ENCODE data around the gene OMP. TPM values are rescaled to one million over a fixed set of nuclear protein-coding genes. Genes with fewer than 3 reads are reported as not detected.

The OMP gene
- total RNA-seq, 1 donor from 2014 or later, result not detected

DNA sequence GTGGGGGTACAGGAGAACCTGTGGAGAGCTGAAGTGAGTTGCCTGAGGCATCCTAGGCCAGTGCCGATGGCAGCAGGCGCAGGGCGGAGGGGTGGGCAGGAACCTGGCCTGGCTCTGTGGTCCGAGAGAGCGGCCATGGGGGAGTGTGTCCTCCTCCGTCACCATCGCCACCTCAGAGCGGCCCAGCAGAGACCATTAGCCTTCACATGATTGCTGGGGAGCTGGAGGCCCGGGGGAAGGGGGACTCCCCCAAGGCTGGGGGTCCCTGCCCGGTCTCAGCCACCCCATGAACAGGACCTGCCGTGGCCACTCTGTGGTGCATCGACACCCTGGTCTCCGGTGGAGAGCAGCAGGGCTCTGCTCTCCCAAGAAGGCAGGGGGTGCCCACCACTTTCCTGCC is 4.1 kb downstream of the OMP start:
- DNase-seq (ENCODE audit: low spot score), result no peak
- no peaks in the 10 kb centered on the region for H3K36me3 Mint-ChIP-seq (ENCODE audit: low read depth)
- intact Hi-C loops (cut with micrococcal nuclease), result no loop called here
- no peaks in the 10 kb centered on the region for H3K27me3 Mint-ChIP-seq (ENCODE audit: insufficient read depth)
- H3K4me1 Mint-ChIP-seq (ENCODE audit: low read depth), result no peaks in the 10 kb centered on the region
- no peak overlapping the region for H3K27ac Mint-ChIP-seq
- H3K9me3 Mint-ChIP-seq, result no peaks in the 10 kb centered on the region
- no peak overlapping the region for H3K4me3 Mint-ChIP-seq

DNA sequence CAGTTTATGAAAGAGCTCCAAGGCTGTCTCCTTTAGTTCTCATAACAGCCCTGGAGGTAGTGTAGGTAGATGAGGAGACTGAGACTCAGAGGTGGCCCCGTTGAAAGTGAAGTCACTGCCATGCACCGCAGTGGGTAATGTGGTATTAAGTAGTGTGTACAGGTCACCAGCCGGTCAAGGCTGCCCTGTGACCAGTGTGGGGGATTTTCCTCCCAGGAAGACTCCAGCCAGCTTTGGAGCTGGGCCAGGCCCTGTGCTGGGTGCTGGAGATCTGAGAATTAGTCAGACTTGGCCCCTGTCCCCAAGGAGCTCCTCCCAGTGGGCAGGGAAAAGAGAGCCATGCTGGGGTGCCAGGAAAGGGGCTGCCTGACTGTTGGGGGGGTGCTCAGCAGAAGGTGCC is 5.3 kb downstream of the OMP start:
- Mint-ChIP-seq H3K4me3 (no peak overlapping the region), H3K9me3 (no peaks in the 10 kb centered on the region), H3K27ac (no peak overlapping the region), H3K4me1 (ENCODE audit: low read depth) (no peaks in the 10 kb centered on the region), H3K27me3 (ENCODE audit: insufficient read depth) (no peaks in the 10 kb centered on the region), H3K36me3 (ENCODE audit: low read depth) (no peaks in the 10 kb centered on the region)
- no peak for DNase-seq (ENCODE audit: low spot score)
- intact Hi-C loops (cut with micrococcal nuclease), result no loop called here

DNA sequence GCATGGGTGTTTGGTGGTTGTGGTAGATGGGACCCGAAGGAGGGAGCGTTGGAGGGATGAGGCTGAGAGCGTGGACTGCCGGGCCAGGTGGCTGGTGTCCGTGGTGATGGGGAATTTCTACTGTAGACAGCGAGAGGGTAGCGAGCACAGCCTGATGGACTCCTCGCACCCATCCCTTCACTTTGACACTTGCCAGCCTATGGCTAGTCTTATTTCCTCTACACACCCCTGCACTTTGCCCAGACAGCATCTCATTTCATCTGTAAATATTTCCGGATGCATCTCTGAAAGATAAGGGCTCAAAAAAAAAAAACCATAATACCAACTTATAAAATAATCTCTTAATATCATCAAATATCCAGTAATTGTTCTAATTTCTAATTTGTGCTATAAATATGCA is 5.8 kb downstream of the OMP start:
- intact Hi-C loops (cut with micrococcal nuclease), result no loop called here
- DNase-seq (ENCODE audit: low spot score), result no peak
- H3K27ac Mint-ChIP-seq, result no peak overlapping the region
- no peaks in the 10 kb centered on the region for H3K36me3 Mint-ChIP-seq (ENCODE audit: low read depth)
- no peak overlapping the region for H3K4me3 Mint-ChIP-seq
- peaks cover 3% of the 10 kb centered on the region for H3K4me1 Mint-ChIP-seq (ENCODE audit: low read depth)
- no peaks in the 10 kb centered on the region for H3K27me3 Mint-ChIP-seq (ENCODE audit: insufficient read depth)
- no peaks in the 10 kb centered on the region for H3K9me3 Mint-ChIP-seq

DNA sequence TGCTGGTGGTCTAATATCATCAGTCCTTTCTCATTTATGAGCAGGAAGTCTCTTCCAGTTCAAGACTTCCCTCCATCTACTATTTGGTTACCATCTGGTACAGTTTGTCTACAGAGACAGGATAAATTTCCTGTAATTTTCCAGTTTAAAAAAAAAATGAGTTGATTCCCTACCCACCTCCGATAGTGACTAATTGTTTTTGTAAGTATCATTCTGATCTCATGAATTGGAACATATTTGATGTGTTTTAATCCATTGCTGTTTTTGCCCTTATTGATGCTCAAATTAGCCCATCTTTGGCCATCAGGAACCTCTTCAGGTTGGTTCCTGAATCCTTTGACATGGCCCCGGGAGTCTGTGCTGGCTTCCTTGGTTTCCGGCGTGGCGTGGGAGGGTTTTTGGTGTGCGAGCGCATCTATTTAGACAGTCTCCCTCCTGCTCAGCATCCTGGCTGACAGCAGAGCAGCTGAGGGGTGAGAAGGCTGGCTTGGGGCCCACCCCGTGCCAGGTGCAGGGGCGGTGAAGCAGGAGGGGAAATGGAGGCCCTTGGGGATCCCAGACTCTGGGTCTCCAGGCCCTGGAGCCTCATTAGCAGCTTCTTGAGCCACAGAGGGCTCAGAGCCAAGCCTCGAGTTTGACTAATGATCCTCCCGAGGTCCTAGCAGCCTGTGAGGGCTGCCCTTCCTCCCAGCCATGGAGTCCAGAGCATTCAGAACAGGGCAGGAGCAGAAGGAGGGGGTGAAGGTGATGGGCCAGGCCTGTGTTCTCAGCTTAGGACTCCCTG is 6.8 kb downstream of the OMP start:
- no peak for DNase-seq (ENCODE audit: low spot score)
- H3K27ac Mint-ChIP-seq, result no peak overlapping the region
- no peaks in the 10 kb centered on the region for H3K27me3 Mint-ChIP-seq (ENCODE audit: insufficient read depth)
- H3K4me3 Mint-ChIP-seq, result no peak overlapping the region
- H3K36me3 Mint-ChIP-seq (ENCODE audit: low read depth), result no peaks in the 10 kb centered on the region
- peaks cover 5% of the 10 kb centered on the region for H3K4me1 Mint-ChIP-seq (ENCODE audit: low read depth)
- no peaks in the 10 kb centered on the region for H3K9me3 Mint-ChIP-seq
- intact Hi-C loops (cut with micrococcal nuclease), result no loop called here

DNA sequence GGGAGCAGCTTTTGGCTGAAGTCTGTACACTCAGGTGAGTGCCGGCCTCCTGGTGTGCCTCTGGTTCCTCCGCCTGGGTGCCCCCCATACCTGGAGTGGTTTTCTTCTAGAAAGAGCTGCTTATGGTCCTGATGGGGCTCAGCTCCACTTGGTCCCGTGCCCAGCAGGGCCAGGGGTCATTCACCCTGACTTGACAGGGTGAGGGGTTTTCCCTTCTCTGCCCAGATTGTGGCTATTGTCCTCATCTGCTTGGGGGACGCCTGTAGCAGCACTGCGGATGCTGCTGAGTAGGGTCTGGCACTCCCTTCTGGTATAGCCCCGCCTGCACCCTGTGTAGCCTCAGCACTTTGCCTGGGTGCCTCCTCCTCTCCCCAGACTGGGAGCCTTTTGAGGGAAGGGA is 8.2 kb downstream of the OMP start:
- Mint-ChIP-seq H3K27ac (no peak overlapping the region), H3K9me3 (no peaks in the 10 kb centered on the region), H3K4me1 (ENCODE audit: low read depth) (peaks cover 5% of the 10 kb centered on the region), H3K27me3 (ENCODE audit: insufficient read depth) (no peaks in the 10 kb centered on the region), H3K4me3 (no peak overlapping the region), H3K36me3 (ENCODE audit: low read depth) (no peaks in the 10 kb centered on the region)
- no peak for DNase-seq (ENCODE audit: low spot score)
- intact Hi-C loops (cut with micrococcal nuclease), result no loop called here

DNA sequence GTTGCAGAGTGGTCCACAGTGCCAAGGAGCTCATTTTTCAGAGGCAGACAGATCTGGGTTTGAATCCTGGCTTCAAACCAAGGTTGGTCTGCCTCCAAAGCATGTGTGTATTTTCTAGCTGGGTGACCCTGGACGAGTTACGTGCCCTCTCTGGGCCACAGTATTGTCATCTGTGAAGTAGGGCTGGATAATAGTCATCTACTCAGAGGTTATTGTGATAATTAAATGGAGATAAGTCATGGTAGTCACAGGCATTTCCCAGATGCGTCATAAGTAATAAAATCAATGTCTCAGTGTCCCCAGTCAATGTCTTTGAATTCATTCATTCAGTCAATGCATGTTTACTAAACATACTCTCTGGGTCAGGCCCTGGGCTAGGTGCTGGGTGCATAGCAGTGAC is 8.6 kb downstream of the OMP start:
- no peaks in the 10 kb centered on the region for H3K36me3 Mint-ChIP-seq (ENCODE audit: low read depth)
- peaks cover 5% of the 10 kb centered on the region for H3K4me1 Mint-ChIP-seq (ENCODE audit: low read depth)
- no peaks in the 10 kb centered on the region for H3K27me3 Mint-ChIP-seq (ENCODE audit: insufficient read depth)
- intact Hi-C loops (cut with micrococcal nuclease), result no loop called here
- H3K27ac Mint-ChIP-seq, result no peak overlapping the region
- H3K4me3 Mint-ChIP-seq, result no peak overlapping the region
- DNase-seq (ENCODE audit: low spot score), result no peak
- H3K9me3 Mint-ChIP-seq, result no peaks in the 10 kb centered on the region

DNA sequence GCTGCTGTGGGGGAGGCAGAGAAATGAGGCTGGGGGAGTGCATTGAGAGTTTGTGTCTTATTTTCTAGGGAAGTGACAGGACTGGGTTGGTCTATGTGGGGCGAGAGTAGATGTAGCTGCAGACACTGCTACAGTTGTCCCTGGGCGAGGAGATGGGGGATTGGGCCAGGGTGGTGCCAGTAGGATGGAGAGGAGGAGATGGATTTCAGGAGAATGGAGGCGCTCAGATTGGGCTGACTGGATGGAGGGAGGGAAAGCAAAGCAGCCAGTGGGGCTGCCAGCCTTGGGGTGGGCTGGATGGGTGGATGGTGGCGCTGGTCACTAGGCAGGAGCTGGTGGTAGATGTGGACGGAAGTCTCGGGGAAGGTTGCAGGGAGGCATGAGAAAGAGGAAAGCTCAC is 9.3 kb downstream of the OMP start:
- DNase-seq (ENCODE audit: low spot score), result no peak
- Mint-ChIP-seq H3K4me3 (no peak overlapping the region), H3K36me3 (ENCODE audit: low read depth) (no peaks in the 10 kb centered on the region), H3K27me3 (ENCODE audit: insufficient read depth) (no peaks in the 10 kb centered on the region), H3K9me3 (no peaks in the 10 kb centered on the region), H3K27ac (no peak overlapping the region), H3K4me1 (ENCODE audit: low read depth) (peaks cover 5% of the 10 kb centered on the region)
- intact Hi-C loops (cut with micrococcal nuclease), result no loop called here

DNA sequence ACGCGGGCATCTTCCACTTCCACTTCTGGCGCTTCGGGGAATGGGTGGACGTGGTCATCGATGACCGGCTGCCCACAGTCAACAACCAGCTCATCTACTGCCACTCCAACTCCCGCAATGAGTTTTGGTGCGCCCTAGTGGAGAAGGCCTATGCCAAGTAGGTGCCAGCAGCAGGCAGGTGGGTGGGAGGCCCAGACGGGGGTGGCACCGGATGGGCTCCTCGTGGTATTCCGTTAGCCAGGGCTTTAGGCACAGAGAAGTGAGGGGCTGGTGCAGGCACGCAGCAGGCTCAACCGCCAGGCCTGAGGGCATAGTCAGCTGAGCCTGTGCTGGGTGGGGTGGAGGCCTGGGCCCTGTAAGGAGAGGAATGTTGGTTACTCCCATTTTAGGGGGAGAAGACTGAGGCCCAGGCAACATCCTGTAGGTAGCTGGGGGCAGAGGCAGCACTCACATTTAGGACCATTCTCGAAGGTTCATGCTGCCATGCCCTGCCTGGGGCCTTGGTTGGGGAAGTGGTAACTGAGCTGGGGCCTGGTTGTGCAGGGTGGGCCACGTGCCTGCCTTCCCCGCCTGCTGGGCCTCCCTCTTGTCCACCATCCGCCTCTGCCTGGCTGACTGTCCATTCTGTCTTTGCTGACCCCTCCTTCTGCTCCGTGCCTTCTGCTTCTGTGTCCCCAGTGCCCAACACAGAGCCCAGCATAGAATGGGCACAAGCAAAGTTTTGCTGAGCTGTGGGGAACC is 10.2 kb downstream of the OMP start:
- Mint-ChIP-seq H3K36me3 (ENCODE audit: low read depth) (no peaks in the 10 kb centered on the region), H3K9me3 (no peaks in the 10 kb centered on the region), H3K4me3 (no peak overlapping the region), H3K27ac (no peak overlapping the region), H3K4me1 (ENCODE audit: low read depth) (peaks cover 5% of the 10 kb centered on the region), H3K27me3 (ENCODE audit: insufficient read depth) (no peaks in the 10 kb centered on the region)
- no peak for DNase-seq (ENCODE audit: low spot score)
- intact Hi-C loops (cut with micrococcal nuclease), result loop anchor here (1.0 kb wide), 1 partner anchor 66 kb away; no protein-coding TSS in a partner anchor

DNA sequence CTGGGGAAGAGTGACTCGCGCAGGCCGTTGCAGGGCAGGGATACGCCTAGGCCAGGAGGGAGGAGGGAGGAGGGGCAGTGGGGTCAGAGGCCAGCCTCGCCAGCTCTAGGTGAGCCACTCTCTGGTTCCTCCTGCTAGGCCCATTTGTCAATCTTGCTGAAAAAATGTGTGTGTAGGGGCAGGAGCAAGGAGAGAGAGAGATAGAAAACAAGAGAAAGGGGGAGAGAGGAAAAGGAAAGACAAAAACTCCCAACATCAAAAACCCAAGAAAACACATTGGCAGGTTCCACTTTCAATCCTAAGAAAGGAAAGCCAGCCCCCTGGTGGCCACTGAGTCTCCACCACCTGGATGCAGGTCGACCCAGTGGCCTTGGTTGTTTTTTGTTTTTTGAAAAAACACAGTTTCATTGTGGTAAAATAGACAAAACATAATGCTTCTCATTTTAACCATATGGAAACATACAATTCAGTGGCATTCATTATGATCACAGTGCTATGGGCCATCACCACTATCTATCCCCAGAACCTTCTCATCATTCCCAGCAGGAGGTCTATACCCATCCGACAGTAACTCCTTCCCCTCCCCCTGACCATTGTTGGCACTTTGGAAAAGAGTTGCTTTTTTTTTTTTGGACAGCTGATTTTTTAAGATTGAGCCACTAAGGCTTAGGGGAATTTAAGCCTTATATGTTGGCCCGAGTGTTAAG is 10.9 kb downstream of the OMP start:
- no peak overlapping the region for H3K27ac Mint-ChIP-seq

DNA sequence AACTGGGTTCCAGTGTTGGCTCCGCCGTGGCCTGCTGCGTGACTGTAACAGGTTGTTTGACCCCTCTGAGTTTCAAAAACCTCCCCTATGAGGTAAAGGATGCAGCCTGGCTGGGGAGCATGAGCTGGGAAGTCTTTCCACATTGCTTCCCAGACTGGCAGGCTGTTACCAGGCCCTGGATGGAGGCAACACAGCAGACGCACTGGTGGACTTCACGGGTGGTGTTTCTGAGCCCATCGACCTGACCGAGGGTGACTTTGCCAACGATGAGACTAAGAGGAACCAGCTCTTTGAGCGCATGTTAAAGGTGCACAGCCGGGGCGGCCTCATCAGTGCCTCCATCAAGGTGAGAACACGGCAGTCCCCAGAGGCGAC is 11.4 kb downstream of the OMP start:
- intact Hi-C loops (cut with micrococcal nuclease), result no loop called here
- Mint-ChIP-seq H3K36me3 (ENCODE audit: low read depth) (no peaks in the 10 kb centered on the region), H3K4me1 (ENCODE audit: low read depth) (peaks cover 5% of the 10 kb centered on the region), H3K27ac (no peak overlapping the region), H3K9me3 (no peaks in the 10 kb centered on the region), H3K4me3 (no peak overlapping the region), H3K27me3 (ENCODE audit: insufficient read depth) (no peaks in the 10 kb centered on the region)
- DNase-seq (ENCODE audit: low spot score), result no peak

More for the DNA sequence above, 10.9 kb downstream of the OMP start:
- Mint-ChIP-seq H3K4me3 (no peak overlapping the region), H3K4me1 (ENCODE audit: low read depth) (peaks cover 5% of the 10 kb centered on the region), H3K27me3 (ENCODE audit: insufficient read depth) (no peaks in the 10 kb centered on the region), H3K9me3 (no peaks in the 10 kb centered on the region), H3K36me3 (ENCODE audit: low read depth) (no peaks in the 10 kb centered on the region)
- intact Hi-C loops (cut with micrococcal nuclease), result loop anchor here (1.0 kb wide), 1 partner anchor 66 kb away; no protein-coding TSS in a partner anchor
- DNase-seq (ENCODE audit: low spot score), result no peak

DNA sequence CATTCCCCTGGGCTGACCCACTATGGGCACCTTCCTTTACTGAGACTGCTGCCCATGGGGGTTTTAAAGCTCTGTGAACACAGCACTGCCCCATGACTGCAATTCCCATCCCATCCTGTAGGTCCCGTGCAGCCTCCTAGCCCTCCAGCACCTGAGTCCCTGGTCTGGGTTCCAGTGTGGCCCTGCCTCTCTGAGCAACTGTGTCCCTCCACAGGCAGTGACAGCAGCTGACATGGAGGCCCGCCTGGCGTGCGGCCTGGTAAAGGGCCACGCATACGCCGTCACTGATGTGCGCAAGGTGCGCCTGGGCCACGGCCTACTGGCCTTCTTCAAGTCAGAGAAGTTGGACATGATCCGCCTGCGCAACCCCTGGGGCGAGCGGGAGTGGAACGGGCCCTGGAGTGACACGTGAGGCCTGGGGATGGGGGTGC is 12.6 kb downstream of the OMP start:
- H3K27ac Mint-ChIP-seq, result no peak overlapping the region
- intact Hi-C loops (cut with micrococcal nuclease), result no loop called here
- no peak for DNase-seq (ENCODE audit: low spot score)
- no peaks in the 10 kb centered on the region for H3K9me3 Mint-ChIP-seq
- H3K36me3 Mint-ChIP-seq (ENCODE audit: low read depth), result no peaks in the 10 kb centered on the region
- no peaks in the 10 kb centered on the region for H3K27me3 Mint-ChIP-seq (ENCODE audit: insufficient read depth)
- no peak overlapping the region for H3K4me3 Mint-ChIP-seq
- H3K4me1 Mint-ChIP-seq (ENCODE audit: low read depth), result peaks cover 5% of the 10 kb centered on the region

DNA sequence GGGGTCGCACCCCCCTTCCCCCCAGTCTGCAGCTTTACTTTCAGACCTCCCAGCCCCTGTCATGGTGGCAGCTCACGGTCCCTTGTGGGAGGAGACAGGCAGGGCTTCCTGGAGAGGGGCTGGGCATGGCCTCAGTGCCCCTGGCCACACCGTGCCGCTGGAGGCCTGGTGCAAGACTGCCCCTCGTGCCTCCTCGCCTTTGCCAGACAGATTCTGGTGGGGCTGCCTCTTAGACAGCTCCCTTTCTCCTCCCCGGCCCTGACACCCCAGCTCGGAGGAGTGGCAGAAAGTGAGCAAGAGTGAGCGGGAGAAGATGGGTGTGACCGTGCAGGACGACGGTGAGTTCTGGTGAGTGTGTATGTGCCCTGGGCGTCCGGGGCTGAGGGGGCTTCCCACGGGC is 13.3 kb downstream of the OMP start:
- intact Hi-C loops (cut with micrococcal nuclease), result no loop called here
- H3K9me3 Mint-ChIP-seq, result no peaks in the 10 kb centered on the region
- no peaks in the 10 kb centered on the region for H3K36me3 Mint-ChIP-seq (ENCODE audit: low read depth)
- no peak overlapping the region for H3K27ac Mint-ChIP-seq
- H3K4me3 Mint-ChIP-seq, result no peak overlapping the region
- peaks cover 5% of the 10 kb centered on the region for H3K4me1 Mint-ChIP-seq (ENCODE audit: low read depth)
- H3K27me3 Mint-ChIP-seq (ENCODE audit: insufficient read depth), result no peaks in the 10 kb centered on the region
- no peak for DNase-seq (ENCODE audit: low spot score)

DNA sequence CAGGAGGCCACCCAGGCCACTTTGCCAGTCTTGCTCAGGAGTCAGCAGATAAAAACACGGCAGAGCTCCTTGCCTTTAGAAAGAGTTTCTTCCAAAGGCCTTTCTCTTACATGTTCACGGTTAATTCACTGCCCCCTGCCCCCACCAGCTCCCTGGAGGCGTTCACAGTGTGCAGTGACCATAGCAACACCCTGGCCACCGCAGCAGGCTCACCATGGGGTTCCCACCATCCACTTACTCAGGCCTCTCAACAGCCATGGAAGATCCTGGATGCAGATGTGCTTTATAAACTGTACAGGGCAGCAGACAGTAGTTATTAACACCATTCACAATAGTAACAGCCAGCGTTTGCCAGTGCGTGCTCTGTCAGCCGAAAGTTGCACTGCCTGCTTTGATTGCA is 14.9 kb downstream of the OMP start:
- Mint-ChIP-seq H3K27me3 (ENCODE audit: insufficient read depth) (no peaks in the 10 kb centered on the region), H3K4me3 (no peak overlapping the region), H3K27ac (no peak overlapping the region), H3K36me3 (ENCODE audit: low read depth) (no peaks in the 10 kb centered on the region), H3K4me1 (ENCODE audit: low read depth) (peaks cover 5% of the 10 kb centered on the region), H3K9me3 (no peaks in the 10 kb centered on the region)
- no peak for DNase-seq (ENCODE audit: low spot score)
- intact Hi-C loops (cut with micrococcal nuclease), result no loop called here
